Tibial artery (tissue), 4 donors: ENCODE results near the gene GPC6.

Experiments used
- DNase-seq, 2 donors: peaks; one replicate each; pipeline ENCODE4 v3.0.0-alpha.2; 2019
- H3K27ac ChIP-seq, 2 donors: fragments of 200-600 bp; sonication (generic) in 1 of 2; 1 replicate in 1 of 2; 2 replicates in 1 of 2; pipeline ENCODE4 v1.5.1; 2018 to 2019; ENCODE audit warnings: mild to moderate bottlenecking in 1 of 2
- H3K27me3 ChIP-seq, 2 donors: fragments of 200-600 bp; sonication (generic) in 1 of 2; one replicate each; pipeline versions ENCODE4 v1.5.1 to v1.6.0; 2016 to 2019
- H3K36me3 ChIP-seq, 3 donors: fragments of 200-600 bp; sonication (generic) in 2 of 3; one replicate each; pipeline ENCODE4 v1.5.1; 2016 to 2019; ENCODE audit warnings: mild to moderate bottlenecking in 2 of 3
- H3K4me1 ChIP-seq, 4 donors: fragments of 200-600 bp; sonication (generic) in 2 of 4; 1 replicate in 3 of 4; 2 replicates in 1 of 4; pipeline ENCODE4 v1.5.1; 2016 to 2019
- H3K4me3 ChIP-seq, 2 donors: fragments of 200-600 bp; sonication (generic) in 1 of 2; 1 replicate in 1 of 2; 2 replicates in 1 of 2; pipeline ENCODE4 v1.5.1; 2018 to 2019; ENCODE audit warnings: mild to moderate bottlenecking in 2 of 2
- H3K9me3 ChIP-seq, 3 donors: fragments of 200-600 bp; sonication (generic) in 1 of 3; one replicate each; pipeline ENCODE4 v1.5.1; 2016 to 2019
- intact Hi-C: fragments of 100-400 bp; cut with DNase I; formaldehyde crosslinking; loops from one replicate; pipeline ENCODE4 v1.15.0; 2023; ENCODE audit warnings: low total_unique reads
- TF ChIP-seq, protein P1 (sequence below), 2 experiments: fragments of 200-600 bp in 1 of 2; fragments of 450-650 bp in 1 of 2; IDR thresholded peaks; one replicate each; pipeline ENCODE4 v1.5.1; 2017 to 2019; ENCODE audit warnings: antibody characterized with exemption in 2 of 2, mild to moderate bottlenecking in 1 of 2, moderate library complexity in 1 of 2

Gene GPC6

DNA sequence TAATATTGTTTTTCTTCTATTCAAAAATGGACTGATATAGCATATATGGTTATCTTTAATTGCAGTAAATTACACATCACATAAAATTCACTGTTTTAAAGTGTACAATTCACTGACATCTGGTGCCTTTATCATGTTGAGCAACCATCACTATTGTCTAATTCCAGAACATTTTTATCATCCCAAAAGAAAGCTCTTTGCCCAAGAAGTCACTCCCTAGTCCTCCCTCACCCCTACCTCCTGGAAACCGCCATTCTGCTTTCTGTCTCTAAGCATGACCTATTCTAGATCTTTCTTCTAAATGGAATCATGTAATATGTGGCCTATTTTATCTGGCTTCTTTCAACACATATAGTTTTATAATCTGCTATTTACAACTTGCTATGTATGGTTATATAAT lies 727.2 kb downstream of the GPC6 start:
- intact Hi-C loops = no loop called here
- no peak overlapping the region for H3K27ac ChIP-seq
- no peaks in the 10 kb centered on the region for H3K9me3 ChIP-seq
- DNase-seq = no peak
- no peaks in the 10 kb centered on the region for H3K27me3 ChIP-seq
- H3K36me3 ChIP-seq = no peaks in the 10 kb centered on the region
- no peak overlapping the region for H3K4me3 ChIP-seq
- TF ChIP-seq, protein P1, sequence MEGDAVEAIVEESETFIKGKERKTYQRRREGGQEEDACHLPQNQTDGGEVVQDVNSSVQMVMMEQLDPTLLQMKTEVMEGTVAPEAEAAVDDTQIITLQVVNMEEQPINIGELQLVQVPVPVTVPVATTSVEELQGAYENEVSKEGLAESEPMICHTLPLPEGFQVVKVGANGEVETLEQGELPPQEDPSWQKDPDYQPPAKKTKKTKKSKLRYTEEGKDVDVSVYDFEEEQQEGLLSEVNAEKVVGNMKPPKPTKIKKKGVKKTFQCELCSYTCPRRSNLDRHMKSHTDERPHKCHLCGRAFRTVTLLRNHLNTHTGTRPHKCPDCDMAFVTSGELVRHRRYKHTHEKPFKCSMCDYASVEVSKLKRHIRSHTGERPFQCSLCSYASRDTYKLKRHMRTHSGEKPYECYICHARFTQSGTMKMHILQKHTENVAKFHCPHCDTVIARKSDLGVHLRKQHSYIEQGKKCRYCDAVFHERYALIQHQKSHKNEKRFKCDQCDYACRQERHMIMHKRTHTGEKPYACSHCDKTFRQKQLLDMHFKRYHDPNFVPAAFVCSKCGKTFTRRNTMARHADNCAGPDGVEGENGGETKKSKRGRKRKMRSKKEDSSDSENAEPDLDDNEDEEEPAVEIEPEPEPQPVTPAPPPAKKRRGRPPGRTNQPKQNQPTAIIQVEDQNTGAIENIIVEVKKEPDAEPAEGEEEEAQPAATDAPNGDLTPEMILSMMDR (IDR thresholded peaks at IDR 0.05) = no peak
- H3K4me1 ChIP-seq = peaks cover 0 to 13% (median 0%) of the 10 kb centered on the region in 4 donors

DNA sequence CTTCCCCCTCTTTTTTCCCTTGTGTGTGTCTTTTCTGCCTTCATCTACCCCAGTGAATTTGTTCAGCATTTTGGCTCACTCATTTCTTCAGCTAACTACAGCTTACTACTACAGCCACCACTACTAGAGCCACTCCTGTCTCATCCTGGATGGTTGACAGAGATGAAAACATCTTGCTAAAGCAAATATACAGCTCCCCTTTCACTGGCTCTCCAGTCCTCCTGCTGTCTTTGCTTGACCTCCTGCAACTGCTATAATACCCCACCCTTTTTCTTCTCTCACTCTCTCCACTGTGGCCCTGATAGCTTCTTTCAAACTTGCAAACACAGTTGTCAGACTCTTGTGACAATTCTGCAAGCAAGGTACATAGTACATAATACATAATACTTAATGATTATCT lies 729.3 kb downstream of the GPC6 start:
- TF ChIP-seq, protein P1 (IDR thresholded peaks at IDR 0.05) = no peak
- H3K9me3 ChIP-seq = no peaks in the 10 kb centered on the region
- no peaks in the 10 kb centered on the region for H3K36me3 ChIP-seq
- H3K27me3 ChIP-seq = no peaks in the 10 kb centered on the region
- intact Hi-C loops = no loop called here
- DNase-seq = no peak
- peak overlapping the region in 1 of 2 donors; percentile 34 for H3K27ac ChIP-seq
- peaks cover 0 to 13% (median 0%) of the 10 kb centered on the region in 4 donors for H3K4me1 ChIP-seq
- H3K4me3 ChIP-seq = no peak overlapping the region

DNA sequence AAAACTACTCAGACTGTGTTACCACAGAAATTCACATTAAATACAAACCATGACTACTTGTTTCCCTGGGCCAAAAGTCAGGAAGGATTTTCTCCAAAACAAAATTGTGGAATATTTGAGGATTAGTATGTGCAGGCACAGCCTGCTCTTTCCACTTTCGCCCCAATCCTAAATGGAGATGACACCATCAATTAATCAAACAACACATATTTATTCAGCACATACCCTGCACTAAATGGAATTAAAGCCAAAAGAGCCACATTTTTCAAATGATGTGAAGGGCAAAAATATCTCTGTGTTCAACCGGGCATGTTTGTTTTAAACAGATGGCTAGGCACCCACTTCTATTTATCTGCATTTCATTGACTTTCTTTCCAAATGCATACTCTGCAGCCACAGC lies 729.8 kb downstream of the GPC6 start:
- no peak for DNase-seq
- no peak overlapping the region for H3K4me3 ChIP-seq
- H3K27ac ChIP-seq = peak overlapping the region in 1 of 2 donors; percentile 34
- H3K36me3 ChIP-seq = no peaks in the 10 kb centered on the region
- no peaks in the 10 kb centered on the region for H3K27me3 ChIP-seq
- TF ChIP-seq, protein P1 (IDR thresholded peaks at IDR 0.05) = no peak
- intact Hi-C loops = no loop called here
- no peaks in the 10 kb centered on the region for H3K9me3 ChIP-seq
- peaks cover 0 to 13% (median 0%) of the 10 kb centered on the region in 4 donors for H3K4me1 ChIP-seq

DNA sequence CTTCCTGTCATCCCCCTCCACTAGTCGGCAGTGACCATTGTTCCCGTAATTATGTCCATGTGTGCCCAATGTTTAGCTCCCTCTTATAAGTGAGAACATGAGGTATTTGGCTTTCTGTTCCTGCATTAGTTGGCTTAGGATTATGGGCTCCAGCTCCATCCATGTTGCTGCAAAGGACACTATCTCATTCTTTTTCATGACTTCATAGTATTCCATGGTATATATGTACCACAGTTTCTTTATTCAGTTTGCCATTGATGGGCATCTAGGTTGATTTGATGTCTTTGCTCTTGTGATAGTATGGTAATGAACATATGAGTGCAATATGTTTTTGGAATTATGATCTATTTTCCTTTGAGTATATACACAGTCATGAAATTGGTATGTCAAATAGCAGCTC lies 730.8 kb downstream of the GPC6 start:
- Histone ChIP-seq H3K36me3 (no peaks in the 10 kb centered on the region), H3K27me3 (no peaks in the 10 kb centered on the region), H3K4me3 (no peak overlapping the region), H3K27ac (peak overlapping the region in 1 of 2 donors; percentile 34), H3K9me3 (no peaks in the 10 kb centered on the region), H3K4me1 (peaks cover 0 to 13% (median 0%) of the 10 kb centered on the region in 4 donors)
- TF ChIP-seq, protein P1 (IDR thresholded peaks at IDR 0.05) = no peak
- DNase-seq = no peak
- intact Hi-C loops = no loop called here

DNA sequence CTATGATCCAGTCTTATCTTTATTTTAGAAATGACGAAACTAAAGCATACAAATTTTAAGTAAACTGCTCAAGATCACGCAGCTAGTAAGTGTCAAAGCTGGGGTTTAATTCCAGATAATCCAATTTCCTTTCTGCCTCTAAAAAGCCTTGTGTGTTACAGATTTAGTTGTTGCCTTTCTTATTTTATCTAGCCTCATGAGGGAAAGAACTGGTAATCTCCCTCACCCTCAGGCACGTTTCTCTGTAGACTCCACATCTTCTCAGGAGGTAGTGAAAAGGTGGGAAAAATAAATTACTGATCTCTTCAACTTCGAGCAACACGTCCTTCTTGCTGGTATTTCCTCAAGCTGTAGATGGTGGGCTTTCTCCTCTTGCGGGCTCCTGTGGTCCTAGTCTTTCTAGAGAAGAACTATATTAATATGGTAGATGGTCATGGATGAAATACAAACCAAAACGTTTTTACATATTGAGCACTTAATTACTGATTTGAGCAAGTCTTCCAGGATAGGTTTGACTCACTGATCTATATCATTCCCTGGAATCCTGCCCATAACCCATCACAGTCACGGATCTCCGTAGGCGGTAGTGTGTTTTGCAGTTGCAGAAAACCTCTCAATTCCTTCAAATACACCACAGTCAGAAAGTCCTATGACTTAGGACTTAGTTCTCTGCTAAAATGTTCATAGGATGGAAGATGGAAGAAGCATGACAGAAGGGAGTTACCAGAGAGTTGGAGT lies 733.4 kb downstream of the GPC6 start:
- H3K36me3 ChIP-seq = no peaks in the 10 kb centered on the region
- TF ChIP-seq, protein P1 (IDR thresholded peaks at IDR 0.05) = no peak
- H3K27ac ChIP-seq = no peak overlapping the region
- no peak overlapping the region for H3K4me3 ChIP-seq
- H3K9me3 ChIP-seq = no peaks in the 10 kb centered on the region
- no peak for DNase-seq
- peaks cover 0 to 21% (median 0%) of the 10 kb centered on the region in 4 donors for H3K4me1 ChIP-seq
- intact Hi-C loops = no loop called here
- no peaks in the 10 kb centered on the region for H3K27me3 ChIP-seq
